ENCODE results near the gene DRG2.

DRG2 gene

DNA sequence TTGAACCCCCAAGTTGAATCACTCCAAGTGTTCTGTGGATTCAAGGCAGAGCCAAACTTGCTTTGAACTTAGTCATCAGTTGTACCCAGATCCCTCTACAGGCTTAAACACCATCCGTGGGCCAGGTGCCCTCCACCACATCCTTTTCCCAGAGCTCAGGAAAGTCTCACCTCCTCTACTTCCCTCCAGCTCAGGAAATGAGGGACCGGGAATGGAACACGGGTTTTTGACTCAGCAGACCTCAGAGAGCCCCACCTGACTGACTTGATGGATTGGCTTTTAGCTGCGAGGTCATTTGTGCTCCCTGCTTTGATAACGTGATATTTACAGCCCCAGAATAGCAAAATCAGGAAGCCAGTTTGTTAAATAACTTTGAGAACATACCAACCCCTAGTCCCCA lies 28.5 kb upstream of the DRG2 start:
- Histone ChIP-seq H3K9me3 (ENCODE audit: insufficient read depth, low read depth, low read length) (no peaks in the 10 kb centered on the region), H3F3A (ENCODE audit: low read depth) (no peaks in the 10 kb centered on the region), H2AFZ (ENCODE audit: low read length) (no peak overlapping the region), H3K9ac (ENCODE audit: low read depth, low read length, poor library complexity, severe bottlenecking) (no peak overlapping the region), H3K4me2 (ENCODE audit: low read depth, low read length, poor library complexity, severe bottlenecking) (no peak overlapping the region), H3K79me2 (ENCODE audit: insufficient read depth, low read length) (no peaks in the 10 kb centered on the region), H4K20me1 (ENCODE audit: insufficient read depth, low read length, poor library complexity, severe bottlenecking) (no peaks in the 10 kb centered on the region), H3K4me3 (ENCODE audit: low read length, poor library complexity, severe bottlenecking) (no peak overlapping the region), H3K27me3 (ENCODE audit: insufficient read depth, low read length, poor library complexity, severe bottlenecking) (no peaks in the 10 kb centered on the region), H3K36me3 (ENCODE audit: insufficient read depth, low read length) (peaks cover 62% of the 10 kb centered on the region; the same call in 1 of the 2 replicates), H3K4me1 (ENCODE audit: insufficient read depth, low read length, poor library complexity, severe bottlenecking) (no peaks in the 10 kb centered on the region), H3K9me2 (replicated peaks; ENCODE audit: low read depth, low read length) (no peaks in the 10 kb centered on the region)
- no peak for TF ChIP-seq EZH2phosphoT487 (IDR thresholded peaks at IDR 0.05; ENCODE audit: borderline replicate concordance)
- TF ChIP-seq, protein P1, sequence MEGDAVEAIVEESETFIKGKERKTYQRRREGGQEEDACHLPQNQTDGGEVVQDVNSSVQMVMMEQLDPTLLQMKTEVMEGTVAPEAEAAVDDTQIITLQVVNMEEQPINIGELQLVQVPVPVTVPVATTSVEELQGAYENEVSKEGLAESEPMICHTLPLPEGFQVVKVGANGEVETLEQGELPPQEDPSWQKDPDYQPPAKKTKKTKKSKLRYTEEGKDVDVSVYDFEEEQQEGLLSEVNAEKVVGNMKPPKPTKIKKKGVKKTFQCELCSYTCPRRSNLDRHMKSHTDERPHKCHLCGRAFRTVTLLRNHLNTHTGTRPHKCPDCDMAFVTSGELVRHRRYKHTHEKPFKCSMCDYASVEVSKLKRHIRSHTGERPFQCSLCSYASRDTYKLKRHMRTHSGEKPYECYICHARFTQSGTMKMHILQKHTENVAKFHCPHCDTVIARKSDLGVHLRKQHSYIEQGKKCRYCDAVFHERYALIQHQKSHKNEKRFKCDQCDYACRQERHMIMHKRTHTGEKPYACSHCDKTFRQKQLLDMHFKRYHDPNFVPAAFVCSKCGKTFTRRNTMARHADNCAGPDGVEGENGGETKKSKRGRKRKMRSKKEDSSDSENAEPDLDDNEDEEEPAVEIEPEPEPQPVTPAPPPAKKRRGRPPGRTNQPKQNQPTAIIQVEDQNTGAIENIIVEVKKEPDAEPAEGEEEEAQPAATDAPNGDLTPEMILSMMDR (conservative IDR thresholded peaks at IDR 0.05; ENCODE audit: low read length), result no peak

DNA sequence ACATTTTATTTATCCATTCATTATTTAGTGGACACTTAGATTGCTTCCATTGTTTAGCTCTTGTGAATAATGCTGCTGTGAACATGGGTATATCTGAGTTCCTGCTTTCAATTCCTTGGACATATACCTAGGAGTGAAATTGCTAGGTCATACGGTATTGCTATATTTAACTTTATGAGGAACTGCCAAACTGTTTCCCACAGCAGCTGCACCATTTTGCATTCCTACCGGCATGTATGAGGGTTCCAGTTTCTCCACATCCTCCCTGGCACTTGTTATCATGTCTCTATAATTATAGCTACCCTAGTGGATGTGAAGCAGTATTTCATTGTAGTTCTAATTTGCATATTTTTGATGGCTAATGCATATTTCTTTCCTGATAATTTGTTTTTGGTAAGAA lies 23.7 kb upstream of the DRG2 start:
- TF ChIP-seq, protein P1 (conservative IDR thresholded peaks at IDR 0.05; ENCODE audit: low read length), result no peak
- TF ChIP-seq EZH2phosphoT487 (IDR thresholded peaks at IDR 0.05; ENCODE audit: borderline replicate concordance), result no peak
- H3K4me3 ChIP-seq (ENCODE audit: low read length, poor library complexity, severe bottlenecking), result no peak overlapping the region
- H3K27me3 ChIP-seq (ENCODE audit: insufficient read depth, low read length, poor library complexity, severe bottlenecking), result no peaks in the 10 kb centered on the region
- no peaks in the 10 kb centered on the region for H3K79me2 ChIP-seq (ENCODE audit: insufficient read depth, low read length)
- H3F3A ChIP-seq (ENCODE audit: low read depth), result no peaks in the 10 kb centered on the region
- no peak overlapping the region for H2AFZ ChIP-seq (ENCODE audit: low read length)
- peaks cover 53% of the 10 kb centered on the region; the same call in 1 of the 2 replicates for H3K36me3 ChIP-seq (ENCODE audit: insufficient read depth, low read length)
- no peaks in the 10 kb centered on the region for H3K9me3 ChIP-seq (ENCODE audit: insufficient read depth, low read depth, low read length)
- H3K4me1 ChIP-seq (ENCODE audit: insufficient read depth, low read length, poor library complexity, severe bottlenecking), result no peaks in the 10 kb centered on the region
- no peaks in the 10 kb centered on the region for H4K20me1 ChIP-seq (ENCODE audit: insufficient read depth, low read length, poor library complexity, severe bottlenecking)
- no peak overlapping the region for H3K4me2 ChIP-seq (ENCODE audit: low read depth, low read length, poor library complexity, severe bottlenecking)
- no peak overlapping the region for H3K9ac ChIP-seq (ENCODE audit: low read depth, low read length, poor library complexity, severe bottlenecking)
- no peaks in the 10 kb centered on the region for H3K9me2 ChIP-seq (replicated peaks; ENCODE audit: low read depth, low read length)

DNA sequence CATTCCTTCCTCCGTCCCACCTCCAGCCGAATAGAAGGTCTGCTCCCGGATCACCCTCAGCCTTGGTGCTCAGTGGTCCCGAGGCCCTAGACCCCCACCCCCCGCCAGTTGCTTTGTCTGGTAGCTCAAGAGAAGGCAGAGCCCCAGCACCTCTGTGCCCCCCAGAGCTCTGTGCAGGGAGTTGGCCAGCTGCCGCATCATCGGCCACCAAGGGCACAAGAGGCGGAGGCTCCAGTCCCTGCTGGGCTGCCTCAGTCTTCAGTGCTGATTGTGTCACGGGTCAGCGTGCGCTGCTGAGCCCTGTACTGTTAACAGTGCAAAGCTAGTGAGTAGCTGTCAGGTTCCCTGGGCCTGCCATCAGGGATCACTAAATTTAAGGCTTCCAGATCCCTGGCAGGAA lies 22.2 kb upstream of the DRG2 start:
- no peak overlapping the region for H3K4me2 ChIP-seq (ENCODE audit: low read depth, low read length, poor library complexity, severe bottlenecking)

More for the DNA sequence above, 22.2 kb upstream of the DRG2 start:
- Histone ChIP-seq H3K4me3 (ENCODE audit: low read length, poor library complexity, severe bottlenecking) (no peak overlapping the region), H3K36me3 (ENCODE audit: insufficient read depth, low read length) (peaks cover 47% of the 10 kb centered on the region; the same call in 1 of the 2 replicates), H3K27me3 (ENCODE audit: insufficient read depth, low read length, poor library complexity, severe bottlenecking) (no peaks in the 10 kb centered on the region), H3K9me2 (replicated peaks; ENCODE audit: low read depth, low read length) (no peaks in the 10 kb centered on the region), H2AFZ (ENCODE audit: low read length) (no peak overlapping the region), H3K9ac (ENCODE audit: low read depth, low read length, poor library complexity, severe bottlenecking) (no peak overlapping the region), H3K9me3 (ENCODE audit: insufficient read depth, low read depth, low read length) (no peaks in the 10 kb centered on the region), H3K4me1 (ENCODE audit: insufficient read depth, low read length, poor library complexity, severe bottlenecking) (no peaks in the 10 kb centered on the region), H3K79me2 (ENCODE audit: insufficient read depth, low read length) (no peaks in the 10 kb centered on the region), H3F3A (ENCODE audit: low read depth) (no peaks in the 10 kb centered on the region), H4K20me1 (ENCODE audit: insufficient read depth, low read length, poor library complexity, severe bottlenecking) (no peaks in the 10 kb centered on the region)
- TF ChIP-seq, protein P1 (conservative IDR thresholded peaks at IDR 0.05; ENCODE audit: low read length), result no peak
- TF ChIP-seq EZH2phosphoT487 (IDR thresholded peaks at IDR 0.05; ENCODE audit: borderline replicate concordance), result no peak
